ENCODE results near the gene KANSL1.

Gene KANSL1

DNA sequence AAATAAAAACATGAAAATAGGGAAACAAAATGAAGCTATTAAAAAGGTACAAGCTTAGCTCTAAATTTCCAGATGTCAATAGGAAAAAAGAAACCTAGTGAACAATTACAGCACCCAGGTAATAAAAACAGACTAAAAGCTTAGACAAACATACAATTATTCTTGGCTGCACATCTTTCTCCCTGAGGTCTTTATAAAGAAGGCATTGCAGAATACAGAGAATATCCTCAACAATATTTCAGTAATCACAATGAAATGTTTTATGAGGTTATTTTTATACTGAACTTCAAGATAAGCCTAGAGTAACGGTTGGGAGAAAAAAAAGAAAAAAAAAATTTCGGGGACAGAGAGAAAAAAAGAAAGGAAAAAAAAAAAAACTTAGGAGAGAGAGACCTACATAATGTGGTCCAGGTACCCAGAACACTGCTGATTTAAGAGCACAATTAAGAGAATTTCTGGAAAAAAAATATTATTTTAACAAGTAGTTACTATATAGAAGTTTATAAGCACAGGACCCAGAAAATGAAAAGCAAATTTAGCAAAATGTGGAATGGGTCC, 26.5 kb downstream of the KANSL1 start:
- H3K9me3 ChIP-seq (ENCODE audit: control insufficient read depth, low read length) = no peaks in the 10 kb centered on the region
- no peak overlapping the region for H3K27ac ChIP-seq (ENCODE audit: low read length, poor library complexity, severe bottlenecking)
- H3K36me3 ChIP-seq (ENCODE audit: control insufficient read depth in 1 of 2, insufficient read depth in 2 of 2, low read depth in 1 of 2, low read length in 2 of 2) = peaks cover 19 to 64% of the 10 kb centered on the region in 2 experiments
- H3K4ac ChIP-seq (ENCODE audit: low read depth in 1 of 2, low read length in 2 of 2) = no peak overlapping the region
- DNase-seq = no peak
- H3K4me2 ChIP-seq (ENCODE audit: low read length, poor library complexity, severe bottlenecking) = no peak overlapping the region
- no peak overlapping the region for H2BK12ac ChIP-seq (ENCODE audit: low read length in 2 of 2)
- H3K9ac ChIP-seq (ENCODE audit: low read length) = peak overlapping the region; percentile 51
- H3K23ac ChIP-seq (ENCODE audit: low read length in 2 of 2) = no peak overlapping the region
- no peak overlapping the region for H2BK15ac ChIP-seq (ENCODE audit: low read depth, poor library complexity, severe bottlenecking)
- no peak overlapping the region for H3K4me3 ChIP-seq (ENCODE audit: insufficient read depth in 1 of 2, low read depth in 1 of 2, low read length in 2 of 2)
- no peak overlapping the region for H2BK120ac ChIP-seq (ENCODE audit: low read depth, low read length)
- H4K8ac ChIP-seq (ENCODE audit: low read length) = no peak overlapping the region
- H2AK5ac ChIP-seq (ENCODE audit: low read length, severe bottlenecking) = no peak overlapping the region
- H3K27me3 ChIP-seq (ENCODE audit: control insufficient read depth in 1 of 2, insufficient read depth in 1 of 2, low read length in 2 of 2) = no peaks in the 10 kb centered on the region
- peaks cover 11% of the 10 kb centered on the region for H3K79me1 ChIP-seq (replicated peaks; ENCODE audit: low read length, poor library complexity, severe bottlenecking)
- H2AFZ ChIP-seq (ENCODE audit: low read depth, low read length) = no peak overlapping the region
- H3K4me1 ChIP-seq (ENCODE audit: control insufficient read depth, insufficient read depth, low read depth, low read length) = peaks cover 8% of the 10 kb centered on the region
- H4K91ac ChIP-seq (ENCODE audit: low read length) = no peak overlapping the region
- H3K18ac ChIP-seq (ENCODE audit: low read depth in 1 of 2, low read length in 2 of 2) = no peak overlapping the region
- H3K14ac ChIP-seq (ENCODE audit: low read length in 2 of 2) = no peak overlapping the region
- 75% methylated on average over 2 of the region's 2 CpGs for WGBS
- H2BK5ac ChIP-seq (ENCODE audit: low read depth, low read length, poor library complexity, severe bottlenecking) = no peak overlapping the region

DNA sequence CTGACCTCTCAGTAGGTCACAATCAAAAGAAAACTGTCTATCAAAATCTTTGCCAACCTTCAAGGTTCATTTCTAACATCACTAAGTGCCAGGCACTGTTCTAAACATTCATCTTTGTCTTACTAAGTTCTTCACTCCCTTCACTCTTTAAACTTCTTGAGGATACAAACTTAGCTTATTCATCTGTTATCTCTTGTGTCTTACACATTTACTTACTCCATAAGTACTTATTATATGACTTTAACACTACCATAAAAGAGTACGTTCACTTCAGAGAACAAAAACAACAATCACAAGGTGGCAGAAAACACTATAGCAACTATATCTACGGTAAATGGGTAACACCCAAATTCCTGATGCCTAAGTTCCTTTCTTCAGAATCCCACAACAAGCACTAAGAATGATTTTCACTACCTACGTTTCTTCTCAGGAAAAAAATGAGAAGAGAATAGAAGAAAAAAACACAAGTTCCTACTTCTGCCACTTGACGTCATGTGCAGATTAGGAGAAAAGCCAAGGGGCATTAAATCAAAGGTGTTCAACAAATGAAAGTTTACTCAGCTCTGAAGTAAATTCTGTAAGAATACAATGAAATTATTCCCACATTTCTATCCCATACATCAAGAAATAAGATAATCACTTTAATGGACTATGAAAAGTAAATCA, 29.2 kb downstream of the KANSL1 start:
- Histone ChIP-seq H3K27me3 (ENCODE audit: control insufficient read depth in 1 of 2, insufficient read depth in 1 of 2, low read length in 2 of 2) (no peaks in the 10 kb centered on the region), H3K36me3 (ENCODE audit: control insufficient read depth in 1 of 2, insufficient read depth in 2 of 2, low read depth in 1 of 2, low read length in 2 of 2) (peaks cover 6 to 42% of the 10 kb centered on the region in 2 experiments), H3K4me2 (ENCODE audit: low read length, poor library complexity, severe bottlenecking) (no peak overlapping the region), H3K9ac (ENCODE audit: low read length) (no peak overlapping the region), H3K4ac (ENCODE audit: low read depth in 1 of 2, low read length in 2 of 2) (no peak overlapping the region), H3K79me1 (replicated peaks; ENCODE audit: low read length, poor library complexity, severe bottlenecking) (no peaks in the 10 kb centered on the region), H2AK5ac (ENCODE audit: low read length, severe bottlenecking) (no peak overlapping the region), H2BK15ac (ENCODE audit: low read depth, poor library complexity, severe bottlenecking) (no peak overlapping the region), H3K18ac (ENCODE audit: low read depth in 1 of 2, low read length in 2 of 2) (no peak overlapping the region), H3K27ac (ENCODE audit: low read length, poor library complexity, severe bottlenecking) (no peak overlapping the region), H2BK120ac (ENCODE audit: low read depth, low read length) (no peak overlapping the region), H3K23ac (ENCODE audit: low read length in 2 of 2) (no peak overlapping the region), H2BK12ac (ENCODE audit: low read length in 2 of 2) (no peak overlapping the region), H3K9me3 (ENCODE audit: control insufficient read depth, low read length) (no peaks in the 10 kb centered on the region), H3K4me3 (ENCODE audit: insufficient read depth in 1 of 2, low read depth in 1 of 2, low read length in 2 of 2) (no peak overlapping the region), H2AFZ (ENCODE audit: low read depth, low read length) (no peak overlapping the region), H3K14ac (ENCODE audit: low read length in 2 of 2) (no peak overlapping the region), H2BK5ac (ENCODE audit: low read depth, low read length, poor library complexity, severe bottlenecking) (no peak overlapping the region), H3K4me1 (ENCODE audit: control insufficient read depth, insufficient read depth, low read depth, low read length) (peaks cover 9% of the 10 kb centered on the region), H4K91ac (ENCODE audit: low read length) (no peak overlapping the region), H4K8ac (ENCODE audit: low read length) (no peak overlapping the region)
- 95% methylated on average over 4 of the region's 4 CpGs for WGBS
- DNase-seq = no peak

DNA sequence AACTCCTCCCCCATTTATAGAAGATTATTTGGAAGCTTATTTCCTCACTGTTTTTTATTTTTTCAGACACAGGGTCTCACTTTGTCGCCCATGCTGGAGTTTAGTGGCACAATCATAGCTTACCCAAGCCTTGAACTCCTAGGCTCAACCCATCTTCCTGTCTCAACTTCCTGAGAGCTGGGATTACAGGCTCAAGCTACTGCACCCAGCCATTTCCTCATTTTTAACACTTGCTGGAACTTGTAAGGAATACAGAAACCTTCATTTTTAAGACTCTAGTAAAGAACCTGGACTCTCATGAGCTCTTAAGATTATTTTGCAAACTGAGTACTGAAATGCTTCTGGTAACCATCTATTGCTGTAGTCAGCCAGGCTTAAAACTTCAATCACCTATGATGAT, 29.9 kb downstream of the KANSL1 start:
- Histone ChIP-seq H3K4me2 (ENCODE audit: low read length, poor library complexity, severe bottlenecking) (no peak overlapping the region), H2BK15ac (ENCODE audit: low read depth, poor library complexity, severe bottlenecking) (no peak overlapping the region)

DNA sequence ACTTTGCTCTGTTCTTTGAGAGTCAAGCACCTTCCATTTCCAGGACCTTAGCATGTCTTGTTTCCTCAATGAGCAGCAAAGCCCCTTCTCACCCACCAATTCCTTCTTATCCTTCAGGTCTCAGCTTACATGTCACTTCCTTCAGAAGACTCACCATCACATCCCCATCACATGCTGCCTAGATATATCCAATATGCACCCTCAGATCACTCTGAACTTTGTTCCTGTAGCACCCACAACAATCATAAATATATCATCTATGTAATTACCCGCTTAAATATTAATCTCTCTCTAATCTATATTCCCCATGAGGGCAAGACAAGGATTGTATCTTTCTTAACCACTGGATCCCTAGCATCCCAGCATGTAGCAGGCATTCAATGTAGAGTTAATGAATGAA, 30.4 kb downstream of the KANSL1 start:
- Histone ChIP-seq H4K91ac (ENCODE audit: low read length) (no peak overlapping the region), H2BK15ac (ENCODE audit: low read depth, poor library complexity, severe bottlenecking) (no peak overlapping the region), H3K27ac (ENCODE audit: low read length, poor library complexity, severe bottlenecking) (no peak overlapping the region), H2BK5ac (ENCODE audit: low read depth, low read length, poor library complexity, severe bottlenecking) (no peak overlapping the region), H3K4me3 (ENCODE audit: insufficient read depth in 1 of 2, low read depth in 1 of 2, low read length in 2 of 2) (no peak overlapping the region), H3K4ac (ENCODE audit: low read depth in 1 of 2, low read length in 2 of 2) (no peak overlapping the region), H3K23ac (ENCODE audit: low read length in 2 of 2) (no peak overlapping the region), H3K9me3 (ENCODE audit: control insufficient read depth, low read length) (no peaks in the 10 kb centered on the region), H3K18ac (ENCODE audit: low read depth in 1 of 2, low read length in 2 of 2) (no peak overlapping the region), H2AK5ac (ENCODE audit: low read length, severe bottlenecking) (no peak overlapping the region), H3K4me1 (ENCODE audit: control insufficient read depth, insufficient read depth, low read depth, low read length) (peaks cover 14% of the 10 kb centered on the region), H4K8ac (ENCODE audit: low read length) (no peak overlapping the region), H2AFZ (ENCODE audit: low read depth, low read length) (no peak overlapping the region), H3K36me3 (ENCODE audit: control insufficient read depth in 1 of 2, insufficient read depth in 2 of 2, low read depth in 1 of 2, low read length in 2 of 2) (peaks cover 3 to 30% of the 10 kb centered on the region in 2 experiments), H3K27me3 (ENCODE audit: control insufficient read depth in 1 of 2, insufficient read depth in 1 of 2, low read length in 2 of 2) (no peaks in the 10 kb centered on the region), H3K4me2 (ENCODE audit: low read length, poor library complexity, severe bottlenecking) (no peak overlapping the region), H3K9ac (ENCODE audit: low read length) (no peak overlapping the region), H3K79me1 (replicated peaks; ENCODE audit: low read length, poor library complexity, severe bottlenecking) (no peaks in the 10 kb centered on the region), H2BK120ac (ENCODE audit: low read depth, low read length) (no peak overlapping the region), H2BK12ac (ENCODE audit: low read length in 2 of 2) (no peak overlapping the region), H3K14ac (ENCODE audit: low read length in 2 of 2) (no peak overlapping the region)
- DNase-seq = no peak
- 0% methylated on average over 1 of the region's 1 CpG for WGBS

More for the DNA sequence above, 29.9 kb downstream of the KANSL1 start:
- Histone ChIP-seq H4K91ac (ENCODE audit: low read length) (no peak overlapping the region), H3K9ac (ENCODE audit: low read length) (no peak overlapping the region), H3K14ac (ENCODE audit: low read length in 2 of 2) (no peak overlapping the region), H3K27ac (ENCODE audit: low read length, poor library complexity, severe bottlenecking) (no peak overlapping the region), H3K4me1 (ENCODE audit: control insufficient read depth, insufficient read depth, low read depth, low read length) (peaks cover 14% of the 10 kb centered on the region), H2BK12ac (ENCODE audit: low read length in 2 of 2) (no peak overlapping the region), H3K4me3 (ENCODE audit: insufficient read depth in 1 of 2, low read depth in 1 of 2, low read length in 2 of 2) (no peak overlapping the region), H2BK120ac (ENCODE audit: low read depth, low read length) (no peak overlapping the region), H3K79me1 (replicated peaks; ENCODE audit: low read length, poor library complexity, severe bottlenecking) (no peaks in the 10 kb centered on the region), H3K18ac (ENCODE audit: low read depth in 1 of 2, low read length in 2 of 2) (no peak overlapping the region), H4K8ac (ENCODE audit: low read length) (no peak overlapping the region), H2AK5ac (ENCODE audit: low read length, severe bottlenecking) (no peak overlapping the region), H3K23ac (ENCODE audit: low read length in 2 of 2) (no peak overlapping the region), H3K36me3 (ENCODE audit: control insufficient read depth in 1 of 2, insufficient read depth in 2 of 2, low read depth in 1 of 2, low read length in 2 of 2) (peaks cover 4 to 34% of the 10 kb centered on the region in 2 experiments), H3K27me3 (ENCODE audit: control insufficient read depth in 1 of 2, insufficient read depth in 1 of 2, low read length in 2 of 2) (no peaks in the 10 kb centered on the region), H3K9me3 (ENCODE audit: control insufficient read depth, low read length) (no peaks in the 10 kb centered on the region), H2BK5ac (ENCODE audit: low read depth, low read length, poor library complexity, severe bottlenecking) (no peak overlapping the region), H3K4ac (ENCODE audit: low read depth in 1 of 2, low read length in 2 of 2) (no peak overlapping the region), H2AFZ (ENCODE audit: low read depth, low read length) (no peak overlapping the region)
- no peak for DNase-seq
- WGBS = 98% methylated on average over 1 of the region's 1 CpG

Measured in mesenchymal stem cell (in vitro differentiated cells and primary cell).